Peyer's patch (tissue), 4 donors: ENCODE measurements around the gene PRDX5. TPM values are rescaled to one million over a fixed set of nuclear protein-coding genes. Genes with fewer than 3 reads are reported as not detected.

Experiments
- DNase-seq, 3 donors: peaks; one replicate each; pipeline ENCODE4 v3.0.0-alpha.2; 2017 to 2019
- H3K27ac ChIP-seq, 4 donors: fragments of 200-600 bp; sonication (generic); one replicate each; pipeline ENCODE4 v1.5.1; 2016 to 2019
- H3K27me3 ChIP-seq, 2 donors: fragments of 200-600 bp; sonication (generic); one replicate each; pipeline ENCODE4 v1.5.1; 2019
- H3K36me3 ChIP-seq, 3 donors: fragments of 200-600 bp; sonication (generic); one replicate each; pipeline ENCODE4 v1.5.1; 2016 to 2019
- H3K4me1 ChIP-seq, 4 donors: fragments of 200-600 bp; sonication (generic); one replicate each; pipeline ENCODE4 v1.5.1; 2016 to 2019
- H3K4me3 ChIP-seq, 4 donors: fragments of 200-600 bp; sonication (generic); 1 replicate in 3 of 4; 2 replicates in 1 of 4; pipeline ENCODE4 v1.5.1; 2016 to 2019; ENCODE audit warnings: mild to moderate bottlenecking in 1 of 4
- H3K9me3 ChIP-seq, 4 donors: fragments of 200-600 bp; sonication (generic); one replicate each; pipeline ENCODE4 v1.5.1; 2016 to 2019; ENCODE audit warnings: mild to moderate bottlenecking in 1 of 4
- POLR2A ChIP-seq, 2 donors: fragments of 450-650 bp; IDR thresholded peaks; one replicate each; pipeline ENCODE4 v1.5.1; 2017; ENCODE audit warnings: antibody characterized with exemption in 2 of 2, mild to moderate bottlenecking in 2 of 2, moderate library complexity in 2 of 2
- total RNA-seq, 4 donors: library from RNA; depleted of rRNA; stranded (reverse); fragments of >200 nt; gene quantifications; one replicate each; pipeline ENCODE4 v1.1.0, GENCODE V29; 2016
- TF ChIP-seq, protein P1 (sequence below), 6 experiments: fragments of 450-650 bp in 4 of 6; fragments of 200-600 bp in 2 of 6; sonication (generic) in 1 of 6; IDR thresholded peaks; one replicate each; pipeline ENCODE4 v1.5.1; 2017 to 2019; ENCODE audit warnings: antibody characterized with exemption in 6 of 6, mild to moderate bottlenecking in 3 of 6, moderate library complexity in 1 of 6

The PRDX5 gene
- total RNA-seq, 4 donors from 2014 or later, result 202 to 345 (median 268) TPM

DNA sequence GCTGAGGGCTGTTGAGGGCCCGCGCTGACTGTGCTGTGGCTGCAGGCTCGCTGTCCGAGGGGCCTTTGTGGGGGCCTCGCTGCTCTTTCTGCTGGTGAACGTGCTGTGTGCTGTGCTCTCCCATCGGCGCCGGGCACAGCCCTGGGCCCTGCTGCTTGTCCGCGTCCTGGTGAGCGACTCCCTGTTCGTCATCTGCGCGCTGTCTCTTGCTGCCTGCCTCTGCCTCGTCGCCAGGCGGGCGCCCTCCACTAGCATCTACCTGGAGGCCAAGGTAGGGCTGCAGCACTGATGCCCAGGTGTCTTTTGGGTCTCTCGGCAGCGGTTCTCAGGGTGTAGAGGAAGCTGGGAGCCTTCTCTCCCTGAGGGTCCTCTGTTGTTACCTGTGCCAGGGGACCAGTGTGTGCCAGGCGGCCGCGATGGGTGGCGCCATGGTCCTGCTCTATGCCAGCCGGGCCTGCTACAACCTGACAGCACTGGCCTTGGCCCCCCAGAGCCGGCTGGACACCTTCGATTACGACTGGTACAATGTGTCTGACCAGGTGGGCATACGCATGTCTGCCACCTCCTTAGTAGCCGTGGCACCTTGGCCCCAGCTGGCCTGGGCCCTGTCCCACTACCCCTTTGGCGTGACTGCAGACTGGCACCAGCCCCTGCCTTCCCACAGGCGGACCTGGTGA is 30.1 kb upstream of the PRDX5 start:
- DNase-seq, result peak in 1 of 3 donors; percentile 44
- H3K4me3 ChIP-seq, result no peak overlapping the region
- H3K27ac ChIP-seq, result no peak overlapping the region
- H3K27me3 ChIP-seq, result peaks cover 0 to 23% of the 10 kb centered on the region in 2 donors
- peaks cover 3 to 41% (median 23%) of the 10 kb centered on the region in 4 donors for H3K4me1 ChIP-seq
- TF ChIP-seq, protein P1, sequence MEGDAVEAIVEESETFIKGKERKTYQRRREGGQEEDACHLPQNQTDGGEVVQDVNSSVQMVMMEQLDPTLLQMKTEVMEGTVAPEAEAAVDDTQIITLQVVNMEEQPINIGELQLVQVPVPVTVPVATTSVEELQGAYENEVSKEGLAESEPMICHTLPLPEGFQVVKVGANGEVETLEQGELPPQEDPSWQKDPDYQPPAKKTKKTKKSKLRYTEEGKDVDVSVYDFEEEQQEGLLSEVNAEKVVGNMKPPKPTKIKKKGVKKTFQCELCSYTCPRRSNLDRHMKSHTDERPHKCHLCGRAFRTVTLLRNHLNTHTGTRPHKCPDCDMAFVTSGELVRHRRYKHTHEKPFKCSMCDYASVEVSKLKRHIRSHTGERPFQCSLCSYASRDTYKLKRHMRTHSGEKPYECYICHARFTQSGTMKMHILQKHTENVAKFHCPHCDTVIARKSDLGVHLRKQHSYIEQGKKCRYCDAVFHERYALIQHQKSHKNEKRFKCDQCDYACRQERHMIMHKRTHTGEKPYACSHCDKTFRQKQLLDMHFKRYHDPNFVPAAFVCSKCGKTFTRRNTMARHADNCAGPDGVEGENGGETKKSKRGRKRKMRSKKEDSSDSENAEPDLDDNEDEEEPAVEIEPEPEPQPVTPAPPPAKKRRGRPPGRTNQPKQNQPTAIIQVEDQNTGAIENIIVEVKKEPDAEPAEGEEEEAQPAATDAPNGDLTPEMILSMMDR (IDR thresholded peaks at IDR 0.05), result no peak
- no peak for TF ChIP-seq POLR2A (IDR thresholded peaks at IDR 0.05)
- H3K9me3 ChIP-seq, result no peaks in the 10 kb centered on the region
- no peaks in the 10 kb centered on the region for H3K36me3 ChIP-seq

DNA sequence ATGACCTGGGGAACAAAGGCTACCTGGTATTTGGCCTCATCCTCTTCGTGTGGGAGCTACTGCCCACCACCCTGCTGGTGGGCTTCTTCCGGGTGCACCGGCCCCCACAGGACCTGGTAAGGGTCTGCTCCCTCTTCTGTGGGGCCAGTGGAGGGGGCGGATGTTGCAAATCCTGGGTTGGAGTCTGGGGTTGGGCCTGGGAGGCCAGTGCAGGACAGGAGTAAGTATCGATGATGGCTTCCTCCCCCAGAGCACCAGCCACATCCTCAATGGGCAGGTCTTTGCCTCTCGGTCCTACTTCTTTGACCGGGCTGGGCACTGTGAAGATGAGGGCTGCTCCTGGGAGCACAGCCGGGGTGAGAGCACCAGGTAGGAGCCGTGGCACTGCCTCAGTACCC is 29.6 kb upstream of the PRDX5 start:
- TF ChIP-seq POLR2A (IDR thresholded peaks at IDR 0.05), result no peak
- TF ChIP-seq, protein P1 (IDR thresholded peaks at IDR 0.05), result no peak
- H3K4me1 ChIP-seq, result peaks cover 2 to 36% (median 23%) of the 10 kb centered on the region in 4 donors
- H3K9me3 ChIP-seq, result no peaks in the 10 kb centered on the region
- no peaks in the 10 kb centered on the region for H3K36me3 ChIP-seq
- DNase-seq, result no peak
- peaks cover 0 to 27% of the 10 kb centered on the region in 2 donors for H3K27me3 ChIP-seq
- H3K27ac ChIP-seq, result no peak overlapping the region
- no peak overlapping the region for H3K4me3 ChIP-seq

DNA sequence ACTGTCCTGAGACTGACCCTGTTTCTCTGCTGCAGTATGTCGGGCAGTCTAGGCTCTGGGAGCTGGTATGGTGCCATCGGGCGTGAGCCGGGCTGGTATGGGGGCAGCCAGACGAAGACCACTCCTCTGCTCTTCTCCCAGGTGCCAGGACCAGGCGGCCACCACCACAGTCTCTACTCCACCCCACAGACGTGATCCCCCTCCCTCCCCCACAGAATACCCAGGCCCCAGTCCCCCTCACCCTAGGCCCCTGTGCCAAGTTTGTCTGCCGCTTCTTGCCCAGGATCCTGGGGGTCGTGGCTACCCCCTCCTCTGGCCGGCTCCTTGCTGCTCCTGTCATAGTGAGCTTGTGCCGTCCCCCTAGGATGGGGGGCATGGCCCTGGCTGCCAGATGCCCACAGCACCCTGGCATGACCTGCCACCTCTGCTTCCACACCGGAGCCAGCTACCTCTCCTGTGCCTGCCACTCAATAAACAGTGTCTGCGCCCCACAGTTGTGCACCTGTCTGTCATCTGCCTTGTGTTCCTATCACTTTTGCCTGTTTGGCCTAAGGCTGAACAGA is 28.8 kb upstream of the PRDX5 start:
- DNase-seq, result no peak
- H3K27me3 ChIP-seq, result peaks cover 0 to 30% of the 10 kb centered on the region in 2 donors
- no peak overlapping the region for H3K4me3 ChIP-seq
- TF ChIP-seq POLR2A (IDR thresholded peaks at IDR 0.05), result no peak
- TF ChIP-seq, protein P1 (IDR thresholded peaks at IDR 0.05), result no peak
- H3K4me1 ChIP-seq, result peaks cover 0 to 28% (median 18%) of the 10 kb centered on the region in 4 donors
- H3K36me3 ChIP-seq, result no peaks in the 10 kb centered on the region
- H3K27ac ChIP-seq, result no peak overlapping the region
- H3K9me3 ChIP-seq, result no peaks in the 10 kb centered on the region

DNA sequence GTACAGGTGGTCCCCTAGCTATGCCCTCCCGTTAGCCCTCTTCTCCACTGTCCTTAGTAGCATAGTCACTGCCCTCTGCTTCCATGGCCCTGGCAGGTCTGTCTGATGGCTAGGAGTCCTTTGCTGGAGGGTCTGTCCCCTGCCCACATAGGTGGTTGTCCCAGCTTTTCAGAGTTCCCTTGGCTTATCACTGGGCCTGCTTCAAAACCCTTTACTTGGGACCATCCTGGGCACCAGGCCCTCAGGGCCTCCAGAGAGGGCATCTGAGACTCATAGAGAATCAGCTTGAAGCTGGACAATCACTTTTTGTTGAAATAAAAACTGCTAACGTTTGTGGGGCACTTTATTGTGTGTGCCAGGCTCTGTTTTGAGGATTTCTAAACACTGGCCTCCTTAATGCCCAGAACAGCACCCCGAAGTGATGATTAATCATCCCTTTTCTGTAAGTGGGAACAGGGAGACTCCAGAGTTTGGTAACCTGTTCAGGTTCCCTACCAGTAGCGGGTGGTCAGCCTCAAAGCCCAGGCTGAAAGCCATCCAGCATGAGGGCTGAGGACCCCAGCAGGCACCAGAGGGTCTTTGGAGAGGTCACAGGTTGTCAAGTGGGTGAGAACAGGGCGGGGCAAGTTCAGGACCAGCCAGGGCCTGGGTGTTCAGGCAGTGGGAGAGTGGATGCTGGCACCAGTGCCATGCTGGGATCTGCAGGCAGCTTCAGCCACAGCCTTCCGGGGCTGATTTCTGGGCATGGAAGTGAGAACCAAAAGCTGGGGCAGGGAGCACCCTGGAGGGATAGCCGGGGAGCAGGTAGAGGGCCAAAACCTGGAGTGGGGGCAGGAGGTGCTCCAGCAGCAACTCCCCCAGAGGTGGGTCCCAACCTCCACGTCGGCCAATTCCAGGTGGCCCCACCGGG is 27.3 kb upstream of the PRDX5 start:
- Histone ChIP-seq H3K4me1 (peaks cover 0 to 27% (median 16%) of the 10 kb centered on the region in 4 donors), H3K27ac (no peak overlapping the region), H3K36me3 (no peaks in the 10 kb centered on the region), H3K4me3 (no peak overlapping the region), H3K9me3 (no peaks in the 10 kb centered on the region), H3K27me3 (peaks cover 0 to 35% of the 10 kb centered on the region in 2 donors)
- DNase-seq, result peak in 1 of 3 donors; percentile 45
- TF ChIP-seq POLR2A (IDR thresholded peaks at IDR 0.05), result no peak
- TF ChIP-seq, protein P1 (IDR thresholded peaks at IDR 0.05), result no peak

DNA sequence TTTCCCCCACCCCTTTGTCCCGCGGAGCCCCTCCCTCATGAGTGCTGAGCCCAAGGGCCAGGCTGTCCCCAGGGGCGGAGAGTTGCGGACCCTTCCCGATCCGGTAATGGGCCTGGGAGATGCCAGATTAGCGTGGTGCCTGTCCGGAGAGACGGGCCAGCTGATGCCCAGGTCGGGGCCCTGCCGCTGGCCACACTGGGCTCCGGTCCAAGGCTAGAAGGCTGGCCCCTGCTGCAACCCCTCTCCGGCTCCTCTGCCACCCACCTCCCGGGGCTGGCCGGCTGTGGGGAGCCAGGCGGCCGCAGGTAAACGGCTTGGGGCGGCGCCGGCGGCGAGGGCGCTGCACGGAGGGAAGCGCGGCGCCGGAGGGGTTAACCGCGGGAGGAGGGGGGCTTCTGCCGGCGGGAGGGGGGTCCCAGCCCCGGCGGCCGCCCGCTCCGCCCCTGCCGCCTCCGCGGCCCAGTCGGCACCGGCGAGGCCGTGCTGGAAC is 26.6 kb upstream of the PRDX5 start, which contains the start of gene KCNK4:
KCNK4 (plus strand) TSS at position 41 of the 490 bp plus-strand sequence. CDS start 1,717 bp downstream, outside the sequence.
- peak within 1 kb of the TSS; percentile 5 to 47 (median 44) for H3K4me3 ChIP-seq
- TF ChIP-seq, protein P1 (IDR thresholded peaks at IDR 0.05), result no peak
- no peak for TF ChIP-seq POLR2A (IDR thresholded peaks at IDR 0.05)
- no peak within 1 kb of the TSS for H3K27ac ChIP-seq
- H3K27me3 ChIP-seq, result peaks cover 0 to 35% of the 10 kb centered on the region in 2 donors
- H3K36me3 ChIP-seq, result no peaks in the 10 kb centered on the region
- no peaks in the 10 kb centered on the region for H3K9me3 ChIP-seq
- H3K4me1 ChIP-seq, result peaks cover 0 to 22% (median 12%) of the 10 kb centered on the region in 4 donors
- DNase-seq, result peak in 1 of 3 donors; percentile 41
